ENCODE data around the gene OSTM1.
"Not testable (repeated sequence)": the region's sequence is repeated elsewhere in the genome, so short reads cannot be mapped to it uniquely, and the experiment has no call there.

The OSTM1 gene

DNA sequence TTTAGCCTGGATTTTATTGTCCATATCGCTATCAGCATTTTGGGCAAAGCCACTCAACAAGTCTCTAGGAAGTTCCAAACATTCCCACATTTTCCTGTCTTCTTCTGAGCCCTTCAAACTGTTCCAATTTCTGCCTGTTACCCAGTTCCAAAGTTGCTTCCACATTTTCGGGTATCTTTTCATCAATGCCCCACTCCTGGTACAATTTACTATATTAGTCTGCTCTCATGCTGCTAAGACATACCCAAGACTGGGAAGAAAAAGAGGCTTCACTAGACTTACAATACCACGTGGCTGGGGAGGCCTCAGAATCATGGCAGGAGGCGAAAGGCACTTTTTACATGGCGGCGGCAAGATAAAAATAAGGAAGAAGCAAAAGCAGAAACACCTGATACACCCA is 58.3 kb downstream of the OSTM1 start:
- DNase-seq = not testable (repeated sequence)

- DNase-seq = no peak
Observed at GRCh38 chr6:108013787-108014439, 60.6 kb downstream of the OSTM1 start.

DNA sequence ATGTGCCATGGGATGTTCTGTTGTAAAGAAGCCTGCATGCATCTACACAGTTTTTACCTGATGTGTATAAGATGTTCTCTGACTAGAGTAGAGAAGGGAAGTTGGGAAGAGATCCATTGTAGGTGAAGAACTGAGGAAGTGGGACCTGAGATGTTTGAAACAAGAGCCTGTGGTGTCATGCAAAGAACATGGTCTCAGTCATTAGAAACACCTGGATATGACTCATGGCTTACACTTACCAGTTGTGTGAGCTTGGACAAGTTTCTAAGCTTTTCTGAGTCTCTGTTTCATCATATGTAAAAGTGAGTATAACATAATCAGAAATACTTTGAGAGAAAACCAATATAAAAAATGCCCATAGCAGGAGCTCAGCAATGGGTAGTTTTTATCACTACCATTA is 64.6 kb downstream of the OSTM1 start:
- DNase-seq = no peak

- DNase-seq = not testable (repeated sequence)
Observed at GRCh38 chr6:108009258-108009657, 65.3 kb downstream of the OSTM1 start.

GRCh38 chr6:108008363-108008762 is 66.2 kb downstream of the OSTM1 start:
- no peak for DNase-seq

- DNase-seq = no peak
Observed at GRCh38 chr6:108005961-108006360, 68.6 kb downstream of the OSTM1 start.

DNA sequence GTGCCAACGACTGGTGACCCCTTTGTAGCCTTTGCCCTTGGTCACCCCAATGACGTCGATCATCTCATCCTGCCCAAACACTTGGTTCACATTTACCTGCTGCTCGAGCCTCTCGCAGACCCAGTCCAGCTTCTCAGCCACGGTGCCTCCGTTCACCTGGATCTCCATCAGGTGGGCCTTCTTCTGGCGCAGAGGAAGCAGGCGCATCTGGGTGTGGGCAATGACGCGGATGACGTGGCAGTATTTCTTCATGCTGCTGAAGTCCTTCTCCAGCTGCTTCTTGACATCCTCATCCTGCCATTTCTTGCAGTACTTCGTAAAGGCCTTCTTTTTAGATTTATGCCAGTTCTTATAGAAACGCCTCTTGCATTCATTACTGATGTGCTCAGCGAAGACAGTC is 69.7 kb downstream of the OSTM1 start:
- DNase-seq = no peak

DNA sequence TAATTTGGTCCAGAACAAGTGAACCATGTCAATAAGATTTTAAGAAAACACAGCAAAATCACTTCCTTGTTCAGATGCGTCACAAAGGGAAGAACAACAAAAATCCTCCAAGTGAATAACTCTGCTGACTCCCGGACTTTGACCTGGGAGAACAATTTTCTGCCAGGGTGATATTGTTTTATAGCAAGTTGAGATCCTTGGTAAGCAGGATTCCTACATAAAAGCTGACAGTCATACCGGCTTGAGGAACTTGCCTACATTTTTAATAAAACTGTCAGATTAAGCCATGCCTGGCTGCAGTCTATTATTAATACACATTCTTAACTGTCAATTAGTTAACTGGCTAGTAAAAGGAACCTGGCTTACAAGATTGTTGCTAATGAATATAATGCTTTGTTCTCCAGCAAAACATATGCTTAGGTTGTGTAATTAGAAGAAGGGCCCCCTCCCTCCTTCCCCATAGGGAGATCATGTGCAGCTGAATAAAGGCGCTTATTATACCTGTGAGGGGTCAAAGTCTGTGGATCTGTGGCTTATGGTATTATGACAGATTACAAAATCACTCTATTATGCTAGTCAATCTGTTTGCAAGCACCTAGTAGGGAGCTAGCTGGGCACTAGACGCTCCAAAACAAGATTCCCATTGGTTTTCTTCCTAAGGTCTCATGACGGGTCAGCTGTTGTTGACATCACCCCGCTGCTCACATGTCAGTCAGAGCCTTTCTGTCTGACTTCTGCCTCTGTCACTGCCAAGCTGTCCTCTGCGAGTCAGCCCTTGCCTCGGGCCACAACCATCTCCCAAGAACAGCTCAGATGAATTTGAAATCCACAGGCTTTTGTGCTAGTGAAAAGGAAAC is 71.9 kb downstream of the OSTM1 start:
- no peak for DNase-seq

GRCh38 chr6:108001696-108002231 is 72.8 kb downstream of the OSTM1 start:
- no peak for DNase-seq

DNA sequence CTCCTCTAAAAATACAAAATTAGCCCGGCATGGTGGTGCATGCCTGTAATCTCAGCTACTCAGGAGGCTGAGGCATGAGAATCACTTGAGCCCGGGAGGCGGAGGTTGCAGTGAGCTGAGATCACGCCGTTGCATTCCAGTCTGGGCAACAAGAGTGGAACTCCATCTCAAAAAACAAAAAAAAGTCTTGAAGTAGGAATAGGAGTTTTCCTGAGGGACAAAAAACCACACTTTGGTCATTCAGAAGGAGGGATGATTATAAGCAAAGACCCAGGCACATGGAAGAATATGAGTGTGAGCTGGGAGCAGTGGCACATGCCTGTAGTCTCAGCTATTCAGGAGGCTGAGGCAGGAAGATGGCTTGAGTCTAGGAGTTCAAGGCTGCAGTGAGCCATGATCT is 74.3 kb downstream of the OSTM1 start:
- DNase-seq = not testable (repeated sequence)

DNA sequence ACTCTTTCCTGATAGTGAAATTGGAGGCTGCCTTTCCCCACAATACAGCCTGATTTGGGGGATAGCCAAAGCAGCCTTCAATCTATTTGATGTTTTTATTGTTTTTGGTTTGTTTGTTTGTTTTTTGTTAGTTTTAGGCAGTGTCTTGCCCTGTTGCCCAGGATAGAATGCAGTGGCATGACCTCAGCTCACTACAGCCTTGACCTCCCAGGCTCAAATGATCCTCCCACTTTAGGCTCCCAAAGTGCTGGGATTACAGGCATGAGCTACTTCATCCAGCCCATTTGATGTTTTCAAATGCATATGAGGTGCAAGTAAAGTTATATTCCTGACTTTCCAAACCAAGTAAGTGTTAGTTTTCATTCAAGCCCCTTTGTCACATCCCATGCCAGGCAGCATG is 75.2 kb downstream of the OSTM1 start:
- DNase-seq = no peak

DNA sequence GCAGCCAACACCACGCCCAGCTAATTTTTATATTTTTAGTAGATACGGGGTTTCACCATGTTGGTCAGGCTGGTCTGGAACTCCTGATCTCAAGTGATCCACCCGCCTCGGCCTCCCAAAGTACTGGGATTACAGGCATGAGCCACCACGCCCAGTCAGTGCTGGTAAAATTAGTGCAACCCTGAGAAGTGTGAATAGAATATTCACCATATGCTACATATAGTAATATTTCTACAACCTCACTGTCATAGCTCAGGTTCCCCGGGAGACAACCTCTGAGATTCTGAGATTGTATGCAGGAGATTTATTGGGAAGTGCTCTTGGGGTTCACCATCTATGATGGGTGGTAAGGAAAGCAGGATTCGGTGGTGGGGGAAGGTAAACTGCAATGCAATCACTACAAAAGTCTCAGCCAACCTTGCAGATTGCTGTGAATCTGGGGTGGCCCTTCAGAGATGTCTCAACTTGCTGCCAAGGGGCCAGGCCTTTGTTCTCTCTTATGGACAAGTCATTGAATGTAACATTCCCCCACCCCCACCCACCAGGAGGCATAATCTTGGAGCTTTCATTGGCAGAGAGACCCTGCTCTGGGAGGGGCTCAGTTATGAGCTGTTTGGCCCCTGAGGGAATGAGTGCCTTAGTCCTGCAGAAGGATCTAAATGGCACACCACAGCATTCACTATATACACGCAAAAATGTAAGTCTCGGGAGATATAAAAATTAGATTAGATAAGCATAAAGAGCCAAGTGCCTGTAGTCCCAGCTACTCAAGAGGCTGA is 82.6 kb downstream of the OSTM1 start:
- no peak for DNase-seq
